Measurements from ENCODE around the gene KDM3B.

- TF ChIP-seq EZH2phosphoT487 (IDR thresholded peaks at IDR 0.05; ENCODE audit: borderline replicate concordance) (no peak), CTCF (conservative IDR thresholded peaks at IDR 0.05; ENCODE audit: low read length) (no peak)
Observed at GRCh38 chr5:138455232-138455930, 102.9 kb downstream of the KDM3B start.
